ENCODE results near the gene RTTN. TPM values are rescaled to one million over a fixed set of nuclear protein-coding genes. Genes with fewer than 3 reads are reported as not detected.

RTTN gene
- total RNA-seq, 2 experiments from 2014 or later: 21.4 to 25.5 TPM

GRCh38 chr18:69954719-69955480 is 250.6 kb downstream of the RTTN start:
- peaks cover 40% of the 10 kb centered on the region for H3K4me1 Mint-ChIP-seq (ENCODE audit: low read depth)
- H3K36me3 Mint-ChIP-seq (ENCODE audit: low read depth): peaks cover 18% of the 10 kb centered on the region
- no peaks in the 10 kb centered on the region for H3K36me3 ChIP-seq (ENCODE audit: insufficient read depth, low read length)
- peaks cover 61% of the 10 kb centered on the region for H3K4me1 ChIP-seq (ENCODE audit: insufficient read depth, low read length)
- no peaks in the 10 kb centered on the region for H3K9me3 ChIP-seq (ENCODE audit: control insufficient read depth in 1 of 2, insufficient read depth in 1 of 2, low read length in 2 of 2)
- intact Hi-C loops (cut with DNase I, micrococcal nuclease): no loop called here
- H3K4me3 ChIP-seq (ENCODE audit: low read length): peak overlapping the region; percentile 65
- no peak overlapping the region for H3K4me3 Mint-ChIP-seq
- no peaks in the 10 kb centered on the region for H3K27me3 ChIP-seq (ENCODE audit: control insufficient read depth in 1 of 2, insufficient read depth in 2 of 2, low read length in 2 of 2)
- no peaks in the 10 kb centered on the region for H3K27me3 Mint-ChIP-seq
- peak overlapping the region; percentile 54 to 75 for H3K27ac ChIP-seq (ENCODE audit: low read depth in 1 of 2, low read length in 2 of 2)
- CTCF ChIA-PET: interaction anchor here (0.6 to 1.2 kb wide), 4 partner anchors 13 to 132 kb away, joined by 3 to 4 read pairs (median 3); no protein-coding TSS in a partner anchor
- H3K27ac Mint-ChIP-seq: no peak overlapping the region
- no peak for TF ChIP-seq CTCF (IDR thresholded peaks at IDR 0.05)
- DNase-seq (peak in 3 of 14 experiments; percentile 43 to 59 (median 50)), ATAC-seq (ENCODE audit: poor library complexity) (peak; percentile 33)
- H3K9me3 Mint-ChIP-seq: no peaks in the 10 kb centered on the region
- POLR2A ChIA-PET: interaction anchor here (0.9 to 4.2 kb wide), 6 partner anchors 9 to 64 kb away, joined by 3 to 100 read pairs (median 3); no protein-coding TSS in a partner anchor

GRCh38 chr18:69953191-69953590 is 252.3 kb downstream of the RTTN start:
- ChIA-PET CTCF (no interaction called here), POLR2A (no interaction called here)
- no peak overlapping the region for H3K4me3 ChIP-seq (ENCODE audit: low read length)
- H3K9me3 Mint-ChIP-seq: no peaks in the 10 kb centered on the region
- no peaks in the 10 kb centered on the region for H3K27me3 ChIP-seq (ENCODE audit: control insufficient read depth in 1 of 2, insufficient read depth in 2 of 2, low read length in 2 of 2)
- peaks cover 62% of the 10 kb centered on the region for H3K4me1 ChIP-seq (ENCODE audit: insufficient read depth, low read length)
- H3K36me3 ChIP-seq (ENCODE audit: insufficient read depth, low read length): no peaks in the 10 kb centered on the region
- peaks cover 18% of the 10 kb centered on the region for H3K36me3 Mint-ChIP-seq (ENCODE audit: low read depth)
- no peak for TF ChIP-seq CTCF (IDR thresholded peaks at IDR 0.05)
- H3K27ac ChIP-seq (ENCODE audit: low read depth in 1 of 2, low read length in 2 of 2): peak overlapping the region in 1 of 2 donors; percentile 35
- H3K27me3 Mint-ChIP-seq: no peaks in the 10 kb centered on the region
- DNase-seq (no peak), ATAC-seq (ENCODE audit: poor library complexity) (no peak)
- intact Hi-C loops (cut with DNase I, micrococcal nuclease): no loop called here
- H3K27ac Mint-ChIP-seq: no peak overlapping the region
- H3K4me1 Mint-ChIP-seq (ENCODE audit: low read depth): peaks cover 40% of the 10 kb centered on the region
- peak overlapping the region; percentile 74 for H3K4me3 Mint-ChIP-seq
- H3K9me3 ChIP-seq (ENCODE audit: control insufficient read depth in 1 of 2, insufficient read depth in 1 of 2, low read length in 2 of 2): no peaks in the 10 kb centered on the region

Other genes starting within 250 kb of the RTTN start
- gene SOCS6, start 83.4 kb upstream of the RTTN start, total RNA-seq: 1 to 10 TPM; 1.8 to 2.5 TPM